ENCODE measurements around the gene SPATS2L.
A peak's percentile ranks its signal among the peaks of the same experiment; 100 is the strongest.

The SPATS2L gene

GRCh38 chr2:200472853-200473464, 166.5 kb downstream of the SPATS2L start:
- DNase-seq: no peak

DNA sequence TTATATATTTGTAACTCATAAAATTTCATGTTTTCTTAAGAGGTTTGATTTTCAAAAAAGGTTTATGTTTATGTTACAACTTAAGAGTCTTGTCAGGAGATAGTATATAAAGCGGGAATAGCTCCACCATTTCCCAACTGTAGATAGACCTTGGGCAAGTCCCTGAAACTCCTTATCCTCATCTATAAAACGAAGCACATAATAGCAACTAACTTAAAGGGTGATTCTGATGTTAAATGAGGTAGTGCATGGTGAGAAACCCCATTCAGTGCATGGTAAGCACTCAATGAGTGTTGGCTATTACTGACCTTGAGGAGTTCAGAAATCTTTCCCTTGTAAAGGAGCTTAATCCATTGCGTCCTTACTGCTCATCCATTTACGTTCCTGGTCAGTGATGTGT, 169.3 kb downstream of the SPATS2L start:
- DNase-seq: no peak

- DNase-seq: no peak
These were observed 170.3 kb downstream of the SPATS2L start for GRCh38 chr2:200476836-200477235.

DNA sequence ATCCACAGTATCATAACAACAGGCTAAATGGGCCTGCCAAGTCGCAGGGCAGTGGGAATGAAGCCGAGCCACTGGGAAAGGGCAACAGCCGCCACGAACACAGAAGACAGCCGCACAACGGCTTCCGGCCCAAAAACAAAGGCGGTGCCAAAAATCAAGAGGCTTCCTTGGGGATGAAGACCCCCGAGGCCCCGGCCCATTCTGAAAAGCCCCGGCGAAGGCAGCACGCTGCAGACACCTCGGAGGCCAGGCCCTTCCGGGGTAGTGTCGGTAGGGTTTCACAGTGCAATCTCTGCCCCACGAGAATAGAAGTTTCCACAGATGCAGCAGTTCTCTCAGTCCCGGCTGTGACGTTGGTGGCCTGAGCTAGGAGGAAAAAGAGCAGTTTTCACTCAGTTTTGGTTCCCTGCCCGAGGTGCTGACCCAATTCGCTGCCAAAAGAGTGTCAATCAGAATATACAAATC, 171.2 kb downstream of the SPATS2L start:
- no peak for DNase-seq

DNA sequence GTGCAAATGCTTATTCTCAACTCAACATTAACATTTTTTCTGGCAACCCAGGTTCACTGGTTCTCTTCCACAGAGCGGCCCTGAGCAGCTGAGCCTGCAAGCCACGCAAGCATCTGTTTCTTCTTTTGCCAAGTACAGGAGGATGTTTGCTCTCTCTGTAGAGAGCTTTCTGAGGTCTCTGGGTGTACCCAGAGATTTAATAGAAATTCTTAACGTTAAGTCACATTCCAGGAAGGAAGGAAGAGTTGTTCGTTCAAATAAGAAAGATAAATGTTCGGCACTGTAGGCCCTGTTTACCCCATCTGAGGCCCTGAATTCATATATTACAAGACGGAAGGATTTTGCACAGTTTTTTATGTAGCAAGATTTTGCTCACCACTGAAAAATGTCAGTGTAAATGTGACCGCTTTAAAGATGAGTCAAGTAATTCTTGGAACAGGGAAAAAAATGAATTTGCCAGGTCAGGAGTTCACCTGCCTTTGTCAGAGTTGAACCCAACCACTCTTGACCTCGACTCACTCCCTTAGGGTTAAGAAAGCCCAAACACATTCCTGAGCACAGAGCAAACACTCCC, 173.3 kb downstream of the SPATS2L start:
- no peak for DNase-seq

DNA sequence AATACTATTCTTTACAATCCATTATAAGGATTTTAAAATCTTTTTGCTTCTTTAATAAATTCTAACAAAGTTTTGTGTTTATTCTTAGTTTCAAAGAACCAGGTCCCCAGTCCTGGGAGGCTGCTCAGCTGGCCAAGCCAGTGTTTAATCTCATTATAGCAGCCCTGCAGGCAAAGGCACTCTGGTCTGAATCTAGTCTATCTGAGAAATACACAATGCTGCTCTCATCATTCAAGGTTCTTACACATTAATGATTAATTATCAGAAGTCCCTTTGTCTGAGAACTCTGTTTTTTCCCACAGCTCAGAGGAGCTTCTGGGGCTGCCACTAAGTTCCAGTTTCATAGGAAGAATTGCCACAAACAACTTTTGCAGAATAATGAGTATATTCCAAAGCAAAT, 175.7 kb downstream of the SPATS2L start:
- DNase-seq: no peak

GRCh38 chr2:200483729-200484198, 177.3 kb downstream of the SPATS2L start:
- DNase-seq: peak; percentile 48

- no peak for DNase-seq
These were observed 178.4 kb downstream of the SPATS2L start for GRCh38 chr2:200484934-200485333.

- DNase-seq: no peak
These were observed 180.0 kb downstream of the SPATS2L start for GRCh38 chr2:200486529-200486928.

DNA sequence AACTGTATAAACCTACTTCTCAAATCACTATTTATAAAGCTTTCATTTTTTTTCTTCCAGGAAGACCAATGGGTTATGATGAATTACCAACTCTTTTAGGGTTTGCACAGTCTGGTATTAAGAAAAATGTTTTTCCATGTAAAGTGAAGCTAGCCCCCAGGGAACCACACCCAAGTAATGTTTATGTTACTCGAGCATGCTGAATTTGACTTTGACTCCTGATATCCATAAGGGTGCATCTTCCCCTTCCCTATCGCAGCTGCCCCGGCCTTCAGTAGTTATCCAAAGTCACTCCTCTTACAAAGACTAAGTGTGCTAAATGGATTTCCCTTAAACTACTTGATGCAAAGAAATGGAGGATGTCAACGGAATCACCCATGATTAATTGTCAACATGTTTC, 181.7 kb downstream of the SPATS2L start:
- no peak for DNase-seq

DNA sequence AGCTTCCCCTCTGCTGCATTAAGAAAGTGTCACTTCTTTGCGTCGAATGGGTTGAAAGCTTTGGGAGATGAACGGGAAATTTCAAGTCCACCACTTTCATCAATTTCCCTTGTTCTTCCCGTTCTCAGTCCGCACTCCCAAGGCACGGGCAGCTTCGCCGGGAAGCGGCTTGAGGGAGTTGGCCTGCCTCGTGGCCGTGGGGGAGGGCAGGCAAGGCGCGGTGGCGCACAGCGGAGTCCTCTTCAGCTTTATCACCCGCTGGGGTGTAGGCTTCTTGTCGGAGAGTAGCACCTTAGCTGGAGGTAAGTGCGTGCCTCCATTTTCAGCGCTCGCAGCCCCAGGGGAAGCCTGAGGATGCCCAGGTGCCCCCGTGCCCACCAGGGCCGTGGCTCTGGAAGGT, 183.5 kb downstream of the SPATS2L start:
- no peak for DNase-seq

DNA sequence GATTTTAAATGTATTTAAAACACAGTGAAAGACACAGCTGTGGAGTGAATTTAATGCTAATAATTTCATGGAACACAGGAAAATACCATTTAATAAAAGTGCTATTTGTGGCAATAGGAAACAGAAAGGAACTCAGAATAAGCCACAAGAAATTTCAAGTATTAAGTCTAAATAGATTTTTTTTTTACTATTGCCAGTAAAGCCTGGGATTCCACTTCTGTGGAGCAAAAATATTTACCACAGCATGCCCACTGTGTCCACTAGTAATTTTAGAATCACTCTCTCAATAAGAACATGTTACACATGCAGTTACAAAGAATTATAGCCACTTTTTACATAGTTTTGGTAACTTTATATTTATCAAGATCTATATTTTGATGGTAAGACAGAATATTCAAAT, 186.2 kb downstream of the SPATS2L start:
- DNase-seq: no peak

- DNase-seq: no peak
These were observed 187.6 kb downstream of the SPATS2L start for GRCh38 chr2:200494048-200494447.

GRCh38 chr2:200496696-200497095, 190.2 kb downstream of the SPATS2L start:
- no peak for DNase-seq

GRCh38 chr2:200498402-200499162, 192.1 kb downstream of the SPATS2L start:
- DNase-seq: no peak

GRCh38 chr2:200502196-200502595, 195.7 kb downstream of the SPATS2L start:
- DNase-seq: no peak

GRCh38 chr2:200506679-200507078, 200.2 kb downstream of the SPATS2L start:
- DNase-seq: no peak

- DNase-seq: no peak
These were observed 200.7 kb downstream of the SPATS2L start for GRCh38 chr2:200507179-200507578.

GRCh38 chr2:200509235-200509611, 202.7 kb downstream of the SPATS2L start:
- no peak for DNase-seq

DNA sequence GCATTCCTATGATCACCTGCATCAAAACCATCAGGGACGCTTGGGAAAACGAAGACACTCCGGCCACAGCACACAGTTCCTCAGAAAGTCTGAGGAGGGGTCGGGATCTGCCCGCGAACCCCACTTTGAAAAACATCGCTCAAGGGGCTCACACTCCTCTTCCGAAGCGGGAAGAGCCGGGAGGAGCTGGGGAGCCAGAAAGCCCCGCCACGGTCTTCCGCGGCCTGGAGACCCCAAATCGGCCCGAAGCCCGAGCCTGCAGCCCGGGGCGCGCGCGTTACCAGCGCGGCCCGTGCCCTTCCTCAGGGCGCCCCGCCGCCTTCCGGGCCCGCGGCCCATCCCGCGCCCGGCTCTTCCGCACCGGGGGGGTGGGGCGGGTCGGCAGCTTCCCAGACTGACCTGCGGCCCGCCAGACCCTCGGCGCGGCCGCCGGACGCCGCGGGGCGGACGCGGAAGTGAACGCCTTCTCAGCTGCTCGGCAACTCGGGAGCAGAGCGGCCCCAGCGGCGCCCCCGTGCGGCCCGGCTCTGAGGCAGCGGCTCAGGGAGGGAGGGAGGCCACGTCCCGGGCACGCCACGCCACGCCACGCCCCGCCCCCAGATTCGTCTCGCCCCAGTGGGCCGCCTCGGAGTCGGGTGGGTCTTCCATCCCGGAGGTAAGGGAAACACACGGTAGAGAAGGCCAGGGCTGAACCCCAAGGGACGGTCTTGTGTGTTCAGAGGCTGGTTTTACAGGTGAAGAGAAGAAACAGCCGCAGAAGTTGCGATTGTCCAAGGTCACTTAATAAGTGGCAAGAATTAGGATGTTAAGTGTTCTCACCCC, 203.3 kb downstream of the SPATS2L start, which contains the start of gene KCTD18:
Gene KCTD18 (minus strand): TSS at position 457 of the 822 bp plus-strand sequence. CDS start 3,052 bp downstream, outside the sequence.
- DNase-seq: peak; percentile 70

DNA sequence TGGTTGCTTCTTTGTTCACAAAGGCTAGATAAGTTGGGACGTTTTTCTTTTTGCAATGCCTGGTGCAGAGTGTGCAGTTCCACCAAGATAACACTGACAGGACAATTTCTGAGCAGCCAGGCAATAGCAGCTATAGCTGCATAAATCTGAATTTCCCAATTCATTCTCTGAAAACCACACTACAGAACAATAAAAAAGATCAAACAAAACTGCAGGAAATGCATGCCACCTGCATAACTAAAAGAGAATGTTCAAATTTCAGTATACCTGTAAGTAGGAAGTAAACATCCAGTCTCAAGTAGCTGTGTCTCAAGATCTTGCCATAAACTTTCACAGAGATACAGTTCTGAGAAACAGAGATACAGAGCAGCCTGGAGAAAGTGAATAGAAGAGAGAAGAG, 208.7 kb downstream of the SPATS2L start:
- no peak for DNase-seq

DNA sequence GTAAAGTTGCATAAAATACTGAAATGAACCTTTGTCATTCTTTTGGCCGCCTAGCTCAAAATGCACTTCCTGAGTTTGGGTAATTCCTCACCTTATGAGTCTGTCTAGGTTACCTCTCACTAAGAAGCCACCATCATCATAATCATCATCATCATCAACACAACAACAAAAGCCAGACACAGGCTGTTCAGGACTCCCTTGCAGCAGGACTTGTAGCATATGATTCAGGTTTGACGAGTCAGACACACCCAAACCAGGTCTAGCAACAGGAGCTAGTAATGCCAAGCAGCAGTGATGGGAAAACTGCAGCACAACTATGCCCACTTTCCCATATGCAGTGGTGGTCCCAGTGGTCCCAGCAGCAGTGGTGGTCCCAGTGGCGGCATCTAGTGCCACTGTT, 216.7 kb downstream of the SPATS2L start:
- no peak for DNase-seq

DNA sequence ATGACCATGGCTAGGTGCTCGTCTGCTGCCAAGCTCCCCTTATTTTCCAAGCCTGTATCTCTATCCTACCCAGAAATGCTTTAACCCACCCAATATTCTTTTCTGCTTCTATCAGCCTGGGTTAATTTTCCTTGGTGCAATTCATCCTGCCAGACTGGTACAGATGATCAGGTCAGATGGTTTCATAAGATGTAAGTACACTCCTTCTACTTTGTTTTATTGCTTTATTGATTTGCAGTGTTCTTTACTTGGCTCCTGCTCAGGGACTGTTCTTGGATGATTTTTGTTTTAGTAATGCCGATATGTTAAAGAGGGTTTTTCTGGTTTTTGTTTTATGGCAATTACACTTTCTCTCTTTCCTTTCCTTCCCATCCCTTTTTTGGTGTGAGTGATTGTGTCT, 217.1 kb downstream of the SPATS2L start:
- DNase-seq: no peak
